Loucy (cell line): Measurements from ENCODE around the gene STAT3.
A peak's percentile ranks its signal among the peaks of the same experiment; 100 is the strongest.

ENCODE experiments used
- H2AFZ ChIP-seq: fragments of 200-600 bp; sonication (generic); 2 replicates; pipeline ENCODE4 v1.6.0; 2016; ENCODE audit warnings: antibody characterized with exemption, mild to moderate bottlenecking, low read length, moderate library complexity
- H3F3A ChIP-seq: fragments of 200-600 bp; 2 replicates; pipeline ENCODE4 v1.6.0; 2016; ENCODE audit warnings: antibody characterized with exemption, low read depth, mild to moderate bottlenecking
- H3K27me3 ChIP-seq: fragments of 200-600 bp; sonication (generic); 2 replicates; pipeline ENCODE4 v1.6.1; 2014; ENCODE audit warnings: low read length, mild to moderate bottlenecking; ENCODE audit not compliant: insufficient read depth, poor library complexity, severe bottlenecking
- H3K36me3 ChIP-seq: fragments of 200-600 bp; sonication (generic); 2 replicates; pipeline ENCODE4 v1.6.1; 2016; ENCODE audit warnings: low read length; ENCODE audit not compliant: insufficient read depth
- H3K4me1 ChIP-seq: fragments of 200-600 bp; sonication (generic); 2 replicates; pipeline ENCODE4 v1.5.1; 2014; ENCODE audit warnings: low read length, mild to moderate bottlenecking; ENCODE audit not compliant: insufficient read depth, poor library complexity, severe bottlenecking
- H3K4me2 ChIP-seq: fragments of 200-600 bp; sonication (generic); 2 replicates; pipeline ENCODE4 v1.6.0; 2014; ENCODE audit warnings: antibody characterized with exemption, low read length, low read depth, mild to moderate bottlenecking; ENCODE audit not compliant: poor library complexity, severe bottlenecking
- H3K4me3 ChIP-seq: fragments of 200-600 bp; sonication (generic); 2 replicates; pipeline ENCODE4 v1.5.1; 2014; ENCODE audit warnings: low read length, mild to moderate bottlenecking, mixed read lengths; ENCODE audit not compliant: poor library complexity, severe bottlenecking
- H3K79me2 ChIP-seq: fragments of 200-600 bp; sonication (generic); 2 replicates; pipeline ENCODE4 v1.6.1; 2014; ENCODE audit warnings: low read length; ENCODE audit not compliant: insufficient read depth
- H3K9ac ChIP-seq: fragments of 200-600 bp; sonication (generic); 2 replicates; pipeline ENCODE4 v1.6.0; 2014; ENCODE audit warnings: mild to moderate bottlenecking, low read depth, low read length, moderate library complexity; ENCODE audit not compliant: poor library complexity, severe bottlenecking
- H3K9me2 ChIP-seq: fragments of 200-600 bp; sonication (generic); replicated peaks from 2 replicates; pipeline ENCODE4 v1.6.1; 2016; ENCODE audit warnings: low read depth, low read length, mixed read lengths
- H3K9me3 ChIP-seq: fragments of 200-600 bp; sonication (generic); 2 replicates; pipeline ENCODE4 v1.6.1; 2014; ENCODE audit warnings: mild to moderate bottlenecking, antibody characterized with exemption, low read length, low read depth; ENCODE audit not compliant: insufficient read depth
- H4K20me1 ChIP-seq: fragments of 200-600 bp; sonication (generic); 2 replicates; pipeline ENCODE4 v1.6.0; 2014; ENCODE audit warnings: antibody characterized with exemption, low read length, mild to moderate bottlenecking; ENCODE audit not compliant: insufficient read depth, poor library complexity, severe bottlenecking
- CTCF ChIP-seq: fragments of 200-600 bp; sonication (generic); conservative IDR thresholded peaks from 2 replicates; pipeline ENCODE4 v1.5.1; 2014; ENCODE audit warnings: mild to moderate bottlenecking, antibody characterized with exemption, low read length
- EZH2phosphoT487 ChIP-seq: fragments of 200-600 bp; IDR thresholded peaks from 2 replicates; pipeline ENCODE4 v1.6.1; 2018; ENCODE audit warnings: antibody characterized with exemption, mild to moderate bottlenecking, moderate library complexity, borderline replicate concordance

STAT3 gene

GRCh38 chr17:42317266-42317845 is 70.9 kb downstream of the STAT3 start:
- H3K4me2 ChIP-seq, result peak overlapping the region; percentile 82
- no peak overlapping the region for H3K4me3 ChIP-seq
- peaks cover 91% of the 10 kb centered on the region for H3K4me1 ChIP-seq
- no peaks in the 10 kb centered on the region for H3K9me3 ChIP-seq
- peak overlapping the region; percentile 95 for H3K9ac ChIP-seq
- no peaks in the 10 kb centered on the region for H3K27me3 ChIP-seq
- peaks cover 17% of the 10 kb centered on the region for H3K36me3 ChIP-seq
- peaks cover 36% of the 10 kb centered on the region for H3K79me2 ChIP-seq
- TF ChIP-seq CTCF, result no peak
- no peak for TF ChIP-seq EZH2phosphoT487
- H4K20me1 ChIP-seq, result no peaks in the 10 kb centered on the region
- H2AFZ ChIP-seq, result no peak overlapping the region
- H3F3A ChIP-seq, result peaks cover 38% of the 10 kb centered on the region; the same call in 1 of the 2 replicates
- H3K9me2 ChIP-seq, result no peaks in the 10 kb centered on the region

GRCh38 chr17:42316755-42317154 is 71.5 kb downstream of the STAT3 start:
- H3K4me3 ChIP-seq, result no peak overlapping the region
- H3K36me3 ChIP-seq, result peaks cover 14% of the 10 kb centered on the region
- H3F3A ChIP-seq, result peaks cover 39% of the 10 kb centered on the region
- TF ChIP-seq CTCF (no peak), EZH2phosphoT487 (no peak)
- H4K20me1 ChIP-seq, result no peaks in the 10 kb centered on the region
- no peak overlapping the region for H2AFZ ChIP-seq
- no peak overlapping the region for H3K4me2 ChIP-seq
- H3K9me2 ChIP-seq, result no peaks in the 10 kb centered on the region
- H3K9me3 ChIP-seq, result no peaks in the 10 kb centered on the region
- peaks cover 89% of the 10 kb centered on the region for H3K4me1 ChIP-seq
- H3K79me2 ChIP-seq, result peaks cover 36% of the 10 kb centered on the region
- H3K27me3 ChIP-seq, result no peaks in the 10 kb centered on the region
- H3K9ac ChIP-seq, result peak overlapping the region; percentile 95

GRCh38 chr17:42315402-42316156 is 72.7 kb downstream of the STAT3 start:
- Histone ChIP-seq H3K27me3 (no peaks in the 10 kb centered on the region), H3K9me3 (no peaks in the 10 kb centered on the region), H3K9me2 (no peaks in the 10 kb centered on the region), H3K4me3 (no peak overlapping the region), H3K4me1 (peaks cover 89% of the 10 kb centered on the region), H4K20me1 (no peaks in the 10 kb centered on the region), H2AFZ (no peak overlapping the region), H3K79me2 (peaks cover 36% of the 10 kb centered on the region), H3F3A (peaks cover 46% of the 10 kb centered on the region), H3K9ac (peak overlapping the region; percentile 95), H3K4me2 (peak overlapping the region; percentile 37), H3K36me3 (peaks cover 24% of the 10 kb centered on the region)
- TF ChIP-seq EZH2phosphoT487, result no peak
- no peak for TF ChIP-seq CTCF
